Fibroblast of mammary gland (primary cell): ENCODE results near the gene CEP89.
"Not testable (repeated sequence)": the region's sequence is repeated elsewhere in the genome, so short reads cannot be mapped to it uniquely, and the experiment has no call there.

Experiments used
- DNase-seq: peaks from one replicate; pipeline ENCODE4 v3.0.0-alpha.2; 2010; ENCODE audit warnings: low read depth
- H3K4me3 ChIP-seq: 2 replicates; pipeline ENCODE4 v1.5.1; 2011; ENCODE audit warnings: low read depth, mild to moderate bottlenecking, low read length, moderate library complexity; ENCODE audit not compliant: control insufficient read depth
- TF ChIP-seq, protein P1 (sequence below): conservative IDR thresholded peaks from 2 replicates; pipeline ENCODE4 v1.5.1; 2011; ENCODE audit warnings: low read depth, low read length, inconsistent platforms; ENCODE audit not compliant: control insufficient read depth, insufficient read depth

The CEP89 gene

DNA sequence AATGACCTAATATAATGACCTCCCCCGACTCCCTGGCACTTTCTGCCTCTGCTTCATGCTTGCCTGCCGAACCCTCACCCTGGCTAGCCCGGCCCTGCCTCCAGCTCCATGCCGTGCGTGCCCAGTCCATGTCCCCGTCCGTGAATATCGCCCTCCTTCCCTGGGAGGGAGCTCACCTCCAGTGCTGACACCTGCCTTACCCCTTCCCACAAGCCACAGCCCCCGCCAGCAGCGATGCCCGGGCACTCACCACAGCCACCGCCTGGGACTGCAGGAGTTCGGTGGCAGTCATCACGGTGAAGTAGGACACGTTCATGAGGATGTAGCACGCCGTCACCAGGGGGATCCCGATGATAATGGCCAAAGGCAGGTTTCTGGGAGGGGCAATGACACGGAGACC lies 112.2 kb downstream of the CEP89 start:
- TF ChIP-seq, protein P1, sequence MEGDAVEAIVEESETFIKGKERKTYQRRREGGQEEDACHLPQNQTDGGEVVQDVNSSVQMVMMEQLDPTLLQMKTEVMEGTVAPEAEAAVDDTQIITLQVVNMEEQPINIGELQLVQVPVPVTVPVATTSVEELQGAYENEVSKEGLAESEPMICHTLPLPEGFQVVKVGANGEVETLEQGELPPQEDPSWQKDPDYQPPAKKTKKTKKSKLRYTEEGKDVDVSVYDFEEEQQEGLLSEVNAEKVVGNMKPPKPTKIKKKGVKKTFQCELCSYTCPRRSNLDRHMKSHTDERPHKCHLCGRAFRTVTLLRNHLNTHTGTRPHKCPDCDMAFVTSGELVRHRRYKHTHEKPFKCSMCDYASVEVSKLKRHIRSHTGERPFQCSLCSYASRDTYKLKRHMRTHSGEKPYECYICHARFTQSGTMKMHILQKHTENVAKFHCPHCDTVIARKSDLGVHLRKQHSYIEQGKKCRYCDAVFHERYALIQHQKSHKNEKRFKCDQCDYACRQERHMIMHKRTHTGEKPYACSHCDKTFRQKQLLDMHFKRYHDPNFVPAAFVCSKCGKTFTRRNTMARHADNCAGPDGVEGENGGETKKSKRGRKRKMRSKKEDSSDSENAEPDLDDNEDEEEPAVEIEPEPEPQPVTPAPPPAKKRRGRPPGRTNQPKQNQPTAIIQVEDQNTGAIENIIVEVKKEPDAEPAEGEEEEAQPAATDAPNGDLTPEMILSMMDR = no peak
- no peak overlapping the region for H3K4me3 ChIP-seq
- DNase-seq = no peak

DNA sequence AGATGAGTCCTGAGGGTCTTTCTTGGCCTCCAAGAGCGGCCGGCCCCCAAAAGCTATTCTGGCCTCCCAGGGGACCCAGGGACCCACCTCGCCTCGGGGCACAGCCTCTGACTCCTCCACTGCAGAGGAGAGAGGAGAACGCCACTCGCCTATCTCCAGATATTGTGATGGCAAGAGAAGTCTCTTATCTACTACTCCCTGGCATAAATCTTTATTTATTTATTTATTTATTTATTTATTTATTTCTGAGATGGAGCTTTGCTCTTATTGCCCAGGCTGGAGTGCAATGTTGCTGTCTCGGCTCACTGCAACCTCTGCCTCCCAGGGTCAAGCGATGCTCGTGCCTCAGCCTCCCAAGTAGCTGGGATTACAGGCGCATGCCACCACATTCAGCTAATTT lies 113.2 kb downstream of the CEP89 start:
- TF ChIP-seq, protein P1 = no peak
- DNase-seq = no peak
- H3K4me3 ChIP-seq = no peak overlapping the region

DNA sequence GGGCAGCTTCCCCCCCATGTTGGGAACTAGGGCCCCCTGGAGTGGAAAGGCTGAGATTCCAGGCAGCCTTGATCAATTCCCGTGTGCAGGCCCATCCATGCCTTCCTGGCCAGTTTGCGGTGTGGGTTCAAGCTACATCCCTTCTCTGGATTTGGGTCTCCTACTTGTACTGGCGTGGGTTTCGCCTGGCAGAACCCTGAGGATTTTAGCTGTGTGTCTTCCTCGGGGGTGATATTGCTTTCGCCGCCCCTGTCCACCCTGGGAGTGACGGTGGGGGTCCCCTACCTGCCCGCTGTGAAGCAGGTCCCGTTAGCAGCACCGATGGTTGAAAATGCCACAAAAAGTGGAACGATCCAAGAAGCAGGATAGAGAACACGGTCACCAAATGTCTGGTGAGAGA lies 113.6 kb downstream of the CEP89 start:
- TF ChIP-seq, protein P1 = no peak

DNA sequence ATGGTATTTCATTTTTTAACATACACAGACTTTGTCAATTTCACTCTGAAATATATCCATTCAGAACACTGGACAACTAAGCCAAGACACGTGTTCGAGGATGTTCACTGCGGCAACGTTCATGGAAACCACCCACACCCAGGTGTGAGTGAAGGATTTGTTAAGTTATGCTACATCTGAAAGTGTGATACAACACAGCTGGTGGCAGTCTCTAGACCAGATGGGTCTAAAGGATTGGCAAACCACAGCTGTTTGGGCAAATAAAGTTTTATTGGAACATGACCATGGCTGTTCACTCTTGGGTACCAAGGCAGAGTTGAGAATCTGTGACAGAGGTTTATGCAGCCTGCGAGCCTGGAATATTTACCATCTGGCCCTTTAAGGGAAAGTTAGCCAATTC lies 114.2 kb downstream of the CEP89 start:
- TF ChIP-seq, protein P1 = no peak
- no peak overlapping the region for H3K4me3 ChIP-seq
- DNase-seq = no peak

More for the DNA sequence above, 113.6 kb downstream of the CEP89 start:
- DNase-seq = no peak
- no peak overlapping the region for H3K4me3 ChIP-seq

DNA sequence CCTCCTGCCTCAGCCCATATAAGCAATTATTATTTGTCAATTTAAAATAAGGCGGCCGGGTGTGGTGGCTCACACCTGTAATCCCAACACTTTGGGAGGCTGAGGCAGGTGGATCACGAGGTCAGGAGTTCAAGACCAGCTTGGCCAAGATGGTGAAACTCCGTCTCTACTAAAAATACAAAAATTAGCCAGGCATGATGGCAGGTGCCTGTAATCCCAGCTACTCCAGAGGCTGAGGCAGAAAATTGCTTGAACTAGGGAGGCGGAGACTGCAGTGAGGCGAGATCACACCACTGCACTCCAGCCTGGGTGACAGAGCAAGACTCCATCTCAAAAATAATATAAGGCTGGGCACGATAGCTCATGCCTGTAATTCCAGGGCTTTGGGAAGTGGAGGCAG lies 114.9 kb downstream of the CEP89 start:
- not testable (repeated sequence) for DNase-seq, H3K4me3 ChIP-seq

DNA sequence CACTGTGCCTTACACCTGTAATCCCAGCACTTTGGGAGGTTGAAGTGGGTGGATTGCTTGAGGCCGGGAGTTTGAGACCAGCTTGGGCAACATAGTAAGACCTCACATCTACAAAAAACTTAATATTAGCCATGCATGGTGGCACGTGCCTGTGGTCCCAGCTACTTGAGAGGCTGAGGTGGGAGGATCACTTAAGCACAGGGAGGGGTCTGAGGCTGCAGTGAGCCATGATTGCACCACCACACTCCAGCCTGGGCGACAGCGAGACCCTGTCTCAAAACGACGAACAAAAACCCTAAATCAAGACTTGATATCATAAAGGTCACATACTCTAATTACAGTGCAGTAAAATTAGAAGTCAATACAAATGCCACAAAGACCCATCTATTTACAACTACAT lies 119.5 kb downstream of the CEP89 start:
- H3K4me3 ChIP-seq = no peak overlapping the region
- DNase-seq = no peak
- TF ChIP-seq, protein P1 = no peak

DNA sequence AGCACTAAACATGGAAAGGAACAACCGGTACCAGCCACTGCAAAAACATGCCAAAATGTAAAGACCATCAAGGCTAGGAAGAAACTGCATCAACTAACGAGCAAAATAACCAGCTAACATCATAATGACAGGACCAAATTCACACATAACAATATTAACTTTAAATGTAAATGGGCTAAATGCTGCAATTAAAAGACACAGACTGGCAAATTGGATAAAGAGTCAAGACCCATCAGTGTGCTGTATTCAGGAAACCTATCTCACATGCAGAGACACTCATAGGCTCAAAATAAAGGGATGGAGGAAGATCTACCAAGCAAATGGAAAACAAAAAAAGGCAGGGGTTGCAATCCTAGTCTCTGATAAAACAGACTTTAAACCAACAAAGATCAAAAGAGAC lies 123.7 kb downstream of the CEP89 start:
- H3K4me3 ChIP-seq, DNase-seq: not testable (repeated sequence)

DNA sequence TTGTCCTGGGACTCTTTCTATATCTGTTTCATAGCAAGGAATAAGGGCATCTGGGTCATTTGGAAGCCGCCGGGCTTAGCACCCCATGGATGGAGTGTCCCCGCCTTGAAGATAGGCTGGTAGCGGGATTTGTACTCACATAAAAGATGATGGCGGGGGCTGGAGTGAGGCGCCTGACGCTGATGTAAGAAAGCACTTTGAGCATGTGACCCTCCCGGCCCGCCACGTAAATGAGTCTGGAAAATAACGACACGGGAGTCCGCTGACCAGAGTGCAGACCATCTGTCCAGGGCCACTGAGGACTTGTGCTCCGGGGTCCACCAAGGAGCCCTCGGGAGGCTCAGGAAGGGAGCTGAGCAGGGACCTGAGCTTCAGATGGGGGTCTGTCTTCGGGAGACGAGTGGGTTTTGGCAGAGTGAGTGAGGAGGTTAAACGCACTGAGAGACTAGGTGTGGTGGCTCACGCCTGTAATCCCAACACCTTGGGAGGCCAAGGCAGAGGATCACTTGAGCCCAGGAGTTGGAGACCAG lies 128.0 kb downstream of the CEP89 start:
- DNase-seq = no peak
- TF ChIP-seq, protein P1 = no peak
- no peak overlapping the region for H3K4me3 ChIP-seq
